Psoas muscle (tissue), 8 donors: ENCODE data around the gene CHST15. TPM values are rescaled to one million over a fixed set of nuclear protein-coding genes. Genes with fewer than 3 reads are reported as not detected.
A peak's percentile ranks its signal among the peaks of the same experiment; 100 is the strongest.
"Not testable (repeated sequence)": the region's sequence is repeated elsewhere in the genome, so short reads cannot be mapped to it uniquely, and the experiment has no call there.

Experiments
- ATAC-seq, 4 donors: fragments of 200-7000 bp; cut with Tn5 transposase; one replicate each; pipeline ENCODE4 v1.9.1; 2020; ENCODE audit warnings: moderate library complexity in 3 of 4, mild to moderate bottlenecking in 2 of 4
- DNase-seq, 2 donors: peaks; one replicate each; pipeline ENCODE4 v3.0.0-alpha.2; 2020
- H3K27ac ChIP-seq: fragments of 200-600 bp; one replicate; pipeline ENCODE4 v1.8.0; 2022
- H3K27me3 ChIP-seq, 3 donors: fragments of 200-600 bp in 1 of 3; one replicate each; pipeline versions ENCODE4 v1.6.1 to v1.8.0; 2013 to 2022; ENCODE audit warnings: low read length in 2 of 3, mild to moderate bottlenecking in 2 of 3, moderate library complexity in 1 of 3; ENCODE audit not compliant: insufficient read depth in 3 of 3
- H3K36me3 ChIP-seq, 2 donors: fragments of 200-600 bp in 1 of 2; one replicate each; pipeline versions ENCODE4 v1.6.1 to v1.8.0; 2013 to 2022; ENCODE audit warnings: low read depth in 1 of 2, mild to moderate bottlenecking in 1 of 2, moderate library complexity in 1 of 2; ENCODE audit not compliant: insufficient read depth in 1 of 2
- H3K4me1 ChIP-seq: fragments of 200-600 bp; one replicate; pipeline ENCODE4 v1.8.0; 2022
- H3K4me3 ChIP-seq: fragments of 200-600 bp; one replicate; pipeline ENCODE4 v1.8.0; 2022; ENCODE audit warnings: mild to moderate bottlenecking
- H3K9me3 ChIP-seq: fragments of 200-600 bp; one replicate; pipeline ENCODE4 v1.8.0; 2022
- WGBS, 3 donors: extraction: QIAGEN DNeasy Blood & Tissue Kit; methylation state at CpG; one replicate each; pipeline versions ENCODE4 v1.1.6 to v1.1.7; 2013; 5-methylcytosine and 5-hydroxymethylcytosine counted together
- intact Hi-C, 2 donors: fragments of 100-400 bp; cut with DNase I; formaldehyde crosslinking; loops; one replicate each; pipeline versions ENCODE4 v1.11.0 to v1.14.2; 2022
- polyA plus RNA-seq, 3 donors: library from polyadenylated mRNA; stranded (reverse); fragments of 200-250 nt; gene quantifications; one replicate each; pipeline ENCODE4 v1.2.3, GENCODE V29; 2013
- total RNA-seq, 4 donors: library from RNA; stranded (reverse); fragmentation: NEBNext Ultra II Directional in 2 of 4; extraction: Animal tissue kit (Norgen Biotek cat#: 25700) in 2 of 4; gene quantifications; one replicate each; pipeline versions ENCODE4 v1.2.1 to v1.2.4, GENCODE V29; 2021 to 2023
- TF ChIP-seq, protein P1 (sequence below): fragments of 200-600 bp; IDR thresholded peaks from one replicate; pipeline ENCODE4 v1.8.0; 2022; ENCODE audit warnings: antibody characterized with exemption
- donor health status: healthy with polysubstance abuse.
- donor health status: DM: no; HTN: no; CAD: no; lungs with moderate emphysema.
- donor health status: Bipolar disorder and iron deficiency.
- donor health status: healthy.
- donor health status: DM: yes; HTN: yes; CAD: no.
- donor health status: DM: no; HTN: no; CAD: no.
- donor health status: DM: no; HTN: no; CAD: no.
- donor health status: DM: yes; HTN: yes; CAD: no.

CHST15 gene
- total and polyA plus RNA-seq, 7 donors, result 3.6 to 39.2 (median 10.4) TPM

DNA sequence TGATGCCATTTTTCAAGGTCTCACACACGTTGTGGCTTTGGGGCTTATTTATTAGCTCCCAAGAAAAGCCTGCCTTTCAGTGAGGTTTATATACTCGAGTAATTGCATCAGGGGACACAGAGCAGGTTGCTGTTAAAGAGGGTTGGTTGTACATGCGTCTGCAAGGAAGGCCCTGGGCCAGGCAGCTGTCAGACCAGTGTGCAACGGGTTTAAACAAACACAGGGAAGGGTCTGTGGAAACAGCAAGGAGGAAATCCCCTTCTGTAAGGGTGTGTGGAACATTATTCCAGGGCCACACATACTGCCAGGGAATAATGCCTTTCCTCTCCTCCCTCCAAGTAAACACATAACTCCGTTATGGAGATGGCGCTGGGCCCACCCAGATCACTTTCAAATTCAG lies 1.7 kb upstream of the CHST15 start:
- 19 to 27% (median 25%) methylated on average over 6 of the region's 6 CpGs for WGBS, 3 donors
- intact Hi-C loops, result no loop called here
- peaks cover 0 to 4% (median 0%) of the 10 kb centered on the region in 3 donors for H3K27me3 ChIP-seq
- DNase-seq (no peak), ATAC-seq (peak in 3 of 4 donors; percentile 21 to 29 (median 27))
- no peaks in the 10 kb centered on the region for H3K36me3 ChIP-seq
- TF ChIP-seq, protein P1, sequence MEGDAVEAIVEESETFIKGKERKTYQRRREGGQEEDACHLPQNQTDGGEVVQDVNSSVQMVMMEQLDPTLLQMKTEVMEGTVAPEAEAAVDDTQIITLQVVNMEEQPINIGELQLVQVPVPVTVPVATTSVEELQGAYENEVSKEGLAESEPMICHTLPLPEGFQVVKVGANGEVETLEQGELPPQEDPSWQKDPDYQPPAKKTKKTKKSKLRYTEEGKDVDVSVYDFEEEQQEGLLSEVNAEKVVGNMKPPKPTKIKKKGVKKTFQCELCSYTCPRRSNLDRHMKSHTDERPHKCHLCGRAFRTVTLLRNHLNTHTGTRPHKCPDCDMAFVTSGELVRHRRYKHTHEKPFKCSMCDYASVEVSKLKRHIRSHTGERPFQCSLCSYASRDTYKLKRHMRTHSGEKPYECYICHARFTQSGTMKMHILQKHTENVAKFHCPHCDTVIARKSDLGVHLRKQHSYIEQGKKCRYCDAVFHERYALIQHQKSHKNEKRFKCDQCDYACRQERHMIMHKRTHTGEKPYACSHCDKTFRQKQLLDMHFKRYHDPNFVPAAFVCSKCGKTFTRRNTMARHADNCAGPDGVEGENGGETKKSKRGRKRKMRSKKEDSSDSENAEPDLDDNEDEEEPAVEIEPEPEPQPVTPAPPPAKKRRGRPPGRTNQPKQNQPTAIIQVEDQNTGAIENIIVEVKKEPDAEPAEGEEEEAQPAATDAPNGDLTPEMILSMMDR, result no peak
- H3K4me1 ChIP-seq, result peaks cover 21% of the 10 kb centered on the region
- peak overlapping the region; percentile 79 for H3K4me3 ChIP-seq
- peak overlapping the region; percentile 80 for H3K27ac ChIP-seq
- H3K9me3 ChIP-seq, result peaks cover 9% of the 10 kb centered on the region

DNA sequence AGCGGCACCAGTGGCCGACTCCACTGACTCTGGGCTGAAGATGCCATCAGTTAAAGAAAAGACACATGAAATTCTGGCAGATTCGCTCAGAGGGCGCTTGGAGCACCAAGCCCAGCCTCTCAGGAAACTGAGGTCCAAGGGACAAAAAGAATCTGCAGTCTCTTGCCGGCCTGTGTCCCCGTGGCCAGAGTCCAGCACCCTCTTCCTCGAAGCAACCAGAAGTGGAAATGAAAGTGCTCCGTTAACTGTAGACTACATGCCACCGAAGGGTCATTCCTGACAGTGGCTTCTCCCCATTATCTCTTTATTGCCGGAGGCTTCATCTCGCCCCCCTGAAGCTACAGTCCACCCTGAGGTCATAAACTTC lies 1.0 kb upstream of the CHST15 start:
- Histone ChIP-seq H3K4me3 (peak overlapping the region; percentile 79), H3K27ac (peak overlapping the region; percentile 80), H3K27me3 (peaks cover 0 to 4% (median 0%) of the 10 kb centered on the region in 3 donors), H3K36me3 (no peaks in the 10 kb centered on the region), H3K4me1 (peaks cover 21% of the 10 kb centered on the region), H3K9me3 (peaks cover 4% of the 10 kb centered on the region)
- no peak for ATAC-seq
- 16 to 24% (median 17%) methylated on average over 11 of the region's 11 CpGs for WGBS, 3 donors
- intact Hi-C loops, result loop anchor here (5.0 kb wide), 3 partner anchors 37 to 103 kb away; no protein-coding TSS in a partner anchor
- TF ChIP-seq, protein P1, result no peak
- DNase-seq, result peak in 1 of 2 donors; percentile 24

- Histone ChIP-seq H3K4me1 (peaks cover 25% of the 10 kb centered on the region), H3K27ac (peak overlapping the region; percentile 80), H3K4me3 (peak overlapping the region; percentile 79)
- H3K27me3 ChIP-seq, H3K9me3 ChIP-seq, H3K36me3 ChIP-seq: not testable (repeated sequence)
- WGBS, 3 donors, result 8 to 12% (median 10%) methylated on average over 39 of the region's 39 CpGs
- ATAC-seq, result peak in 2 of 4 donors; percentile 21 to 31
- DNase-seq, result peak; percentile 40 to 72
- intact Hi-C loops, result loop anchor here (5.0 kb wide), 3 partner anchors 37 to 103 kb away; no protein-coding TSS in a partner anchor
Measured at GRCh38 chr10:124093774-124094418, 498 bp upstream of the CHST15 start.

DNA sequence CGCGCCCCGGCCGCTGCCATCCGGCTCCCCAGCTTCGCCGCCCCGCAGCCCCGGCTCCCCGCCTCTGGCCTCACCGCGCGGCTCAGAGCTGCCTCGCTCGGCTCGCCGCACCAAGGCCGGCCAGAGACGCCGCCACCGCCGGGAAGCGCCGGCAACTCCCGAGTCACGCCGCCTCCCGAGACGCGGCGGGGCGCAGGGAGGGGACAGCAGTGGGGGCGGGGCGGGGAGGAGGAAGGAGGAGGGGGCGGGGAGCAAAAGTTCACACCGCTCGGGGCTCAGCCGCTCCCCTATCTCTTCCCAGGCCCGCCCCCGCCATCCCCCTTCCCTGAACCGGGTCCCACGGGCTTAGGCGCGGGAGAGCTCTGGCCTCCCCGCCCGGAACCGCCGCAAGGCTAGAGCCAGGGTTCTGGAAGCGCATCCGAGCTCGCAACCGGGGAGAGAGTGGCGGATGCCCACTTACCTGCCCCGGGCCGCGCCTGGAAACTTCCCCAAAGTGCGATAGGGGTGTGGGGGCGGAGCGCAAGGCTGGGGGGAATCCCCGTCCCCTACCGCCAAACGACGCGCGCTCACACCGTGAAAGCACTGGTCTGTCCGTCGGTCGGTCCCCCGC lies 1.0 kb downstream of the CHST15 start:
- intact Hi-C loops, result loop anchor here (5.0 kb wide), 3 partner anchors 35 to 105 kb away; no protein-coding TSS in a partner anchor
- Histone ChIP-seq H3K4me1 (peaks cover 38% of the 10 kb centered on the region), H3K36me3 (no peaks in the 10 kb centered on the region), H3K9me3 (peaks cover 4% of the 10 kb centered on the region), H3K27ac (peak overlapping the region; percentile 80), H3K27me3 (peaks cover 0 to 4% (median 0%) of the 10 kb centered on the region in 3 donors), H3K4me3 (peak overlapping the region; percentile 79)
- ATAC-seq (peak; percentile 54 to 62 (median 58)), DNase-seq (peak; percentile 68 to 75)
- WGBS, 3 donors, result 0 to 1% (median 1%) methylated on average over 35 to 68 of the region's 70 CpGs
- TF ChIP-seq, protein P1, result no peak

GRCh38 chr10:124091646-124092249 lies 1.6 kb downstream of the CHST15 start:
- Histone ChIP-seq H3K27me3 (peaks cover 0 to 4% (median 0%) of the 10 kb centered on the region in 3 donors), H3K27ac (peak overlapping the region; percentile 80), H3K36me3 (no peaks in the 10 kb centered on the region), H3K4me1 (peaks cover 38% of the 10 kb centered on the region), H3K9me3 (peaks cover 4% of the 10 kb centered on the region), H3K4me3 (peak overlapping the region; percentile 79)
- WGBS, 3 donors, result 5 to 13% (median 11%) methylated on average over 43 to 55 of the region's 55 CpGs
- TF ChIP-seq, protein P1, result no peak
- peak; percentile 17 to 32 (median 24) for ATAC-seq
- intact Hi-C loops, result loop anchor here (5.0 kb wide), 3 partner anchors 34 to 106 kb away; no protein-coding TSS in a partner anchor
- DNase-seq, result peak; percentile 43 to 74
